Activated naive CD4-positive, alpha-beta T cell treated with anti-CD3 and anti-CD28 coated beads, Interleukin-2, amount 10 ng/mL, durations not matched to agents 7 days and 5 days (primary cell): ENCODE data around the gene PAK2.

Experiments used
- CTCF ChIA-PET: fragments of 350-600 bp; sonication (Branson Sonifier 250); formaldehyde crosslinking; loops from one replicate; lab custom pipeline; 2021; ENCODE audit warnings: antibody characterized with exemption; lab: Charles Lee
- DNase-seq: peaks from one replicate; pipeline ENCODE4 v3.0.0-alpha.2; 2020
- H3K27ac Mint-ChIP-seq: one replicate; pipeline ENCODE4 v1.8.0; 2021; ENCODE audit warnings: mild to moderate bottlenecking, moderate library complexity, mixed read lengths
- H3K27me3 Mint-ChIP-seq: one replicate; pipeline ENCODE4 v1.8.0; 2021; ENCODE audit warnings: mild to moderate bottlenecking, mixed read lengths
- H3K36me3 Mint-ChIP-seq: one replicate; pipeline ENCODE4 v1.8.0; 2021; ENCODE audit warnings: mixed read lengths
- H3K4me1 Mint-ChIP-seq: one replicate; pipeline ENCODE4 v1.8.0; 2021; ENCODE audit warnings: mixed read lengths
- H3K4me3 Mint-ChIP-seq: one replicate; pipeline ENCODE4 v1.8.0; 2021; ENCODE audit warnings: mild to moderate bottlenecking, moderate library complexity, mixed read lengths
- H3K9me3 Mint-ChIP-seq: one replicate; pipeline ENCODE4 v1.8.0; 2021; ENCODE audit warnings: mixed read lengths

Gene PAK2

DNA sequence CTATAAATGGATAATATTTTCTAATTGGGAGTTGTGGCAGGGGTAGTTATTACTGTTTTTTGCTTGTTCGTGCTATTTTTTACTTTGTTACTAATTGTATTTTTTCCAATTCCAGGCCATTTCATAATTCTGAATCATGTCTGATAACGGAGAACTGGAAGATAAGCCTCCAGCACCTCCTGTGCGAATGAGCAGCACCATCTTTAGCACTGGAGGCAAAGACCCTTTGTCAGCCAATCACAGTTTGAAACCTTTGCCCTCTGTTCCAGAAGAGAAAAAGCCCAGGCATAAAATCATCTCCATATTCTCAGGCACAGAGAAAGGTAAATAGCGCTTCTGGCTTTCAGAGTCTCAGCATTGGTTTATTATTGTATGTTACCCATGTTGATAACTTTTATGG, 42.9 kb downstream of the PAK2 start:
- Mint-ChIP-seq H3K27ac (no peak overlapping the region), H3K4me1 (no peaks in the 10 kb centered on the region), H3K36me3 (peaks cover 68% of the 10 kb centered on the region), H3K4me3 (no peak overlapping the region), H3K27me3 (no peaks in the 10 kb centered on the region), H3K9me3 (peaks cover 11% of the 10 kb centered on the region)
- CTCF ChIA-PET: no interaction called here
- DNase-seq: no peak

DNA sequence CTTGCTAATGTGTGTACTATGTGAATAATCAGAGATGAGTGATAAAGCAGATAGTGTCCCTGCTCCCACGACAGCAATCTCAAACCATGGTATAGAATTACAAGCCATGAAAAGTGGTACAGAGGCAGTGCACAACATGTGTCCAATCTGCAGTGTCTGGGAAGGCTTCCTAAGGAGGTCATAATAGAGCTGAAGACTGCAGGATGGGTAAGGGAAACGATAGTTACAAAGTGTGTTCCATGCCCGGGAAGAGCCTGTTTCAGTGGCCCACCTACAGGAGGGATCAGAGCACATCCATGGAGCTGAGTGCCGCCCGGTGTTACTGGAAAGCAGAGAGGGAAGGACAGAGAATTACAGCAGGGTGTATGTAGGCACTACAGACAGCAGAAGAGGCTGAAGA, 48.9 kb downstream of the PAK2 start:
- Mint-ChIP-seq H3K4me3 (no peak overlapping the region), H3K36me3 (peaks cover 70% of the 10 kb centered on the region), H3K9me3 (peaks cover 28% of the 10 kb centered on the region), H3K27me3 (no peaks in the 10 kb centered on the region), H3K27ac (no peak overlapping the region), H3K4me1 (no peaks in the 10 kb centered on the region)
- no peak for DNase-seq
- CTCF ChIA-PET: interaction anchor here (0.9 kb wide), 1 partner anchor 8 kb away, joined by 3 read pairs; no protein-coding TSS in a partner anchor

DNA sequence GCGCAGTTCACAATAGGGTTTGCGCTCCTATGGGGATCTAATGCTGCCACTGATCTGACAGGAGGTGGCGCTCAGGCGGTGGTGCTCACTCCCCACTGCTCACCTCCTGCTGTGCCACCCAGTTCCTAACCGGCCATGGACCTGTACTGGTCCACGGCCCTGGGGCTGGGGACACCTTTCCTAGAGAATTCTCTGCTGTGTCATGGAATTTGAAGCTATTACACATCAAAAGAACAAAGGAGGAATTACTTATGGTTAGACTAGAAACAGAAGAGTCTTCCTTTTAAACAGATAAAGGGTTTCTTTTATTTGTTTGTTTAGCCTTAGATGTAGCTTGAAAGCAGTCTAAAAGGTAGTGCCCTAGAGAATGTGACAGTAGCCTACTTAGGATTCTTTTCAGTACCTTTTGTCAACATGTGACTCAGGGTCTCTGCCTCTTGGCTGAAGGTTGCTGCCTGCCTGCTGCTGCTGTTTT, 50.3 kb downstream of the PAK2 start:
- no peak overlapping the region for H3K4me3 Mint-ChIP-seq
- no peak overlapping the region for H3K27ac Mint-ChIP-seq
- DNase-seq: no peak
- CTCF ChIA-PET: no interaction called here
- H3K27me3 Mint-ChIP-seq: no peaks in the 10 kb centered on the region
- no peaks in the 10 kb centered on the region for H3K4me1 Mint-ChIP-seq
- H3K9me3 Mint-ChIP-seq: peaks cover 33% of the 10 kb centered on the region
- peaks cover 77% of the 10 kb centered on the region for H3K36me3 Mint-ChIP-seq

DNA sequence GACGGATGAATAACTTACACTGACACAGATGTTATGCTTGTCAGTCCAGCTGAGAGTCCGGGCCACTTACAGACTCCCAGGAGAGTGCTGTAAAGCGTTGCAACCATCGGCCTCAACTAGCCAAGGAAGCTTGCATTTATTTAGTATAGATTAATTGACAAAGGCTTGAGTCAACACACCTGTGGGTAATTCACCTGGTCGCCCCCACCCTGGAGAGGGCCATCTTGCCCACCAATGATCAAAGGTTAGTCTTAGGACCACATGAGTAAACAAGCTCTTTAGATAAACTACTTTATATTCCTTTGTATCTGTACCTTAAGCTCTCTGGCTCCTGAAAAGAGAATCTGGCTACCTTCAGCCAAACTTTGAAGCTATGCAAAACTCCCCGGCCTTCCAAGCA, 51.0 kb downstream of the PAK2 start:
- H3K27me3 Mint-ChIP-seq: no peaks in the 10 kb centered on the region
- H3K27ac Mint-ChIP-seq: no peak overlapping the region
- no peaks in the 10 kb centered on the region for H3K4me1 Mint-ChIP-seq
- DNase-seq: no peak
- peaks cover 35% of the 10 kb centered on the region for H3K9me3 Mint-ChIP-seq
- H3K36me3 Mint-ChIP-seq: peaks cover 74% of the 10 kb centered on the region
- CTCF ChIA-PET: no interaction called here
- no peak overlapping the region for H3K4me3 Mint-ChIP-seq

DNA sequence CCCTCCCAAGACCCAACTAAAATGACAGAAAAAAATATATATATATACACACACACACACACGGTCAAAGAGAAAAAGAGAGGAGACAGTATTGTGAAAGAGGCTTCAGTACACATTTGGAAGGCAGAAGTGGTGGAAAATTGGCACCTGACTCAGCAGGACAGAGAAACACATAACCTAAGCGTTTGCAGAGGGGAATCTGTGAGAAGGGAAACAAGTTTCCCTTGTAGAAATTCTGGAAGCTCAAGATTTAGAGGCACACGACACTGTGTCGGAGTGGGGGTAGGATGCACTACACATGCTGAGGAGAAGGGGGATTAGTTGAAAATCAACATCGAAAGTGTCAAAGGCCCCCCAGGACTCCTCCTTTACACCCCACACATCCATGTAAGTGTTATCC, 53.1 kb downstream of the PAK2 start:
- Mint-ChIP-seq H3K4me3 (no peak overlapping the region), H3K9me3 (peaks cover 36% of the 10 kb centered on the region), H3K27me3 (no peaks in the 10 kb centered on the region), H3K36me3 (peaks cover 62% of the 10 kb centered on the region), H3K4me1 (no peaks in the 10 kb centered on the region), H3K27ac (no peak overlapping the region)
- CTCF ChIA-PET: no interaction called here
- DNase-seq: no peak

DNA sequence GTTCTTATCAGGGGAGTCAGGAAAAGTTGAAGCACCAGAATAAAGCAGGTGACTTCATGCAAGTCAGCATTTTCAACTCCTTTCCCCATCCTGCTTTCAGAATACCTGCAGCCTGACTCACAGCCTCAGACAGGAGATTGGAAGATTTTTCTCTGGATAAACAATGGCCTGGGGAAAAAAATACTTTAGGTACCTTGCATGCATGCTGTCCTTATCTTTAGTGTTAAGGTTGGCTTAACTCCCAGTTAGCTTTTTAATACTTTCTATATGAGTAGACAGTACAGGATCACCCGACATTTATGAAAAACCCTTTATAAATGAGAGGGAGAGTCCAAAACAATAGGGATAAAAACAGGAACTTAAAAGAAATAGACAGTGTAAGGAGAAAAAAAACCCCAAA, 53.6 kb downstream of the PAK2 start:
- CTCF ChIA-PET: no interaction called here
- Mint-ChIP-seq H3K36me3 (peaks cover 60% of the 10 kb centered on the region), H3K9me3 (peaks cover 36% of the 10 kb centered on the region), H3K27ac (no peak overlapping the region), H3K4me1 (no peaks in the 10 kb centered on the region), H3K27me3 (no peaks in the 10 kb centered on the region), H3K4me3 (no peak overlapping the region)
- DNase-seq: no peak

DNA sequence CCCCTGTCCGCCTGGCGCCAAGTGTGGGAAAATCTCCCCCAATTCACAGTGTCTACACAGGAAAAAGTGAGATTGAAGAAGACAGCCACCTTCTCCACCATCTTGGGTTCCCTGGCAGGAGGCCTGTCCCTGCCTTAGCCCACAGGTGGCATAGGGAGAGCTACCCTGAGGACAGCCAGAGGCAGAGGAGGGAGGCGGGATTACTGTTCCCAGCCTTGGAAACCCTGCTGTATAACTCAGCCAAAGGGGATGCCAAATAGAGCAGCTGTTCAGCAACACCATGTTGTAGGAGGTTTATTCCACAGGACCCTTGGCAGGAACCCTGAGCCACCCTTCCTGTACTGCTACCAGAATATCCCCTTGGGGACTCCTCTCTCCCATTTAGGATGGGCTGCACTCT, 54.8 kb downstream of the PAK2 start:
- H3K36me3 Mint-ChIP-seq: peaks cover 56% of the 10 kb centered on the region
- no peak overlapping the region for H3K4me3 Mint-ChIP-seq
- CTCF ChIA-PET: no interaction called here
- no peak for DNase-seq
- no peak overlapping the region for H3K27ac Mint-ChIP-seq
- no peaks in the 10 kb centered on the region for H3K27me3 Mint-ChIP-seq
- no peaks in the 10 kb centered on the region for H3K4me1 Mint-ChIP-seq
- H3K9me3 Mint-ChIP-seq: peaks cover 33% of the 10 kb centered on the region

DNA sequence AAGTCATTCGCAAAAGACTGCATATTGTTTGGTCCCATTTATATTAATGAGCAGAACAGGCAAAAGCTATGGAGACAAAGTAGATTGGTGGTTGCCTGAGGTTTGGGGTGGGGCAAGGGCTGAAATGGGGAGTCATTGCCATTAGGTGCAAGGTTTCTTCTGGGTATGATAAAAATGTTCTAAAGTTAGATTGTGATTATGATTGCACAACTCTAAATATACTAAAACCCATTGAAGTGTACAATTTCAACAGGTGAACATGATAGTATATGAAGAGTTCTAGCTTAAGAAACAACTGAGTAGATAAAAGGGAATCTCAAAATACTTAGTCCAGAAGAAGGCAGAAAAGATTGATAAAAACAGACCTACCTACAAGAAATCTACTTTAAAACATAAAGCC, 56.7 kb downstream of the PAK2 start:
- CTCF ChIA-PET: interaction anchor here (0.9 kb wide), 1 partner anchor 8 kb away, joined by 3 read pairs; no protein-coding TSS in a partner anchor
- Mint-ChIP-seq H3K4me1 (no peaks in the 10 kb centered on the region), H3K36me3 (peaks cover 44% of the 10 kb centered on the region)

DNA sequence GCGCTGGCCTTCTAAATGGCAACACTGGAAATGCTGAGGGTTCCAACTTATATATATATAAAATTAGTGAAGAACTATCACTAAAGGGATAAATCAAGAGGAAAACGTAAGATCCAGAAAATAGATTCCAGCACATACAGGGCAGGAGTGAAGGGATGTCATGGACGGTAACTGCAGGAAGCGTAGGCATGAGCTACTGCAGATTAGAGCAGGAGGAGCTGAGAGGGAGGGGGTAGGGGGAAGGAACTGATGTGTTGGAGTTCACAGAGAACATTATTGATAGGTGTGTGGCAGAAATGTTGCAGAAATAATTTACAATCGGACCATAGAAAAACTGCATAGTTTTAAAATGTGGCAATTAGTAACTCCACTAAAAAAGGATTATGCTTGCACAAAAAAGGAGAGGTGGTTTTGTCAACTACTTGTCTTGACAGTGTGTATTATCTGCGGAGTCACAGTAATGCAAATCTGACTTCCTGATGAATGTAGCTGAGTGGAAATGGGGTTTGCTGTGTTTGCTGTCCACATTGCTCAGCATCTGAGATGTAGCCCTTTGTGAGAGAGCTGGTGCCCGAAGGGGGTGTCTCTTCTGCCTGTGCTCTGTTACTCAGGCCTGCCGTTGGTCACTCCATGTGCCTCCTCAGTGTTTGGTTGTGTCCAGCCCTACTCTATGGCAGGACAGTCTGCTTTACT, 61.2 kb downstream of the PAK2 start:
- H3K27me3 Mint-ChIP-seq: no peaks in the 10 kb centered on the region
- DNase-seq: no peak
- no peaks in the 10 kb centered on the region for H3K9me3 Mint-ChIP-seq
- H3K4me3 Mint-ChIP-seq: no peak overlapping the region
- H3K36me3 Mint-ChIP-seq: peaks cover 30% of the 10 kb centered on the region
- no peak overlapping the region for H3K27ac Mint-ChIP-seq
- H3K4me1 Mint-ChIP-seq: peaks cover 15% of the 10 kb centered on the region
- CTCF ChIA-PET: no interaction called here

More for the DNA sequence above, 56.7 kb downstream of the PAK2 start:
- no peaks in the 10 kb centered on the region for H3K27me3 Mint-ChIP-seq
- H3K4me3 Mint-ChIP-seq: no peak overlapping the region
- H3K27ac Mint-ChIP-seq: no peak overlapping the region
- H3K9me3 Mint-ChIP-seq: peaks cover 21% of the 10 kb centered on the region
- DNase-seq: no peak

DNA sequence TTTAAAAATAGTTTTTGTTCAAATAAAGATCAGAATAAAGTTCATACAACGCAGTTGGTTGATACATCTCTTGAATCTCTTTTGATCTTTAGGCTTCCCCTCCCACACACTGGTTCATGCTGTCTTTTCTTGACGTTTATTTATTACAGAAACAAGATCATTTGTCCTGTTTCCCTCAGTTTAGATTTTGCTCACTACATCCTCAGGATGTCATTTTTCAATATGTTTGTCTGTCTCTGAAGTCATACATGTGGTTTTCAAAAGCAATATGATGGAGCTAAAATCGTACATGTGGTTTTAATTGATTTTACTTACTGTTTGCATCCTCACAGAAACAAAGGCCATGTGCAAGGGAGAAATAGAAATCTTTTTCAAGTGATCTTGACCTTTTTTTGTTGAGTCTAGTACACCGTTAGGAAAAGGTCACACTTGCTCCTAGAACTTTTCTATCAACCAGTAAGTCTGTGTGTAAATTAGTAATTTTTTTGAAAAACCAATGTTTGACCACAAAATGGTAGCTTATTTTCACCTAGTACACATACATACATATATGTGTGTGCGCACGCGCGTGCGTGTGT, 64.3 kb downstream of the PAK2 start:
- Mint-ChIP-seq H3K4me3 (no peak overlapping the region), H3K27ac (no peak overlapping the region), H3K4me1 (peaks cover 15% of the 10 kb centered on the region), H3K27me3 (no peaks in the 10 kb centered on the region), H3K9me3 (no peaks in the 10 kb centered on the region), H3K36me3 (peaks cover 53% of the 10 kb centered on the region)
- CTCF ChIA-PET: interaction anchor here (0.8 to 1.2 kb wide), 2 partner anchors 192 to 194 kb away, joined by 3 read pairs; no protein-coding TSS in a partner anchor
- no peak for DNase-seq

DNA sequence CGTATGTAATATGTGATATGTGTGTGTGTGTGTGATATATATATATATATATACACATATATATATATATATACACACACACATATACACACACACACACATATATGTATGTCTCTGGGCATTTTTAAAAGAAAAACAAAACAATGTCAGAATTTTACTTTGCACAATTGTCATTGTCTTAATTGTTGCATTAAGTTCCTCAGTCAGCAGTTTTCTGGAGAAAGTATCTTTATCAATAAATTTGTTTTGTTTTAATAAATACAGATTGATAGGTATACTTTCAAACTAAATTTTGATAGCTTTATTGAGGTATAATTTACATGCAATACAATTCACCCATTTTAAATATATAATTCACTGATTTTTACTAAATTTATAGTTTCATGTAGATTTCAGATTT, 65.1 kb downstream of the PAK2 start:
- DNase-seq: no peak
- CTCF ChIA-PET: interaction anchor here (1.2 kb wide), 1 partner anchor 195 kb away, joined by 3 read pairs; no protein-coding TSS in a partner anchor
- Mint-ChIP-seq H3K4me3 (no peak overlapping the region), H3K27me3 (no peaks in the 10 kb centered on the region), H3K9me3 (no peaks in the 10 kb centered on the region), H3K36me3 (peaks cover 54% of the 10 kb centered on the region), H3K27ac (no peak overlapping the region), H3K4me1 (peaks cover 15% of the 10 kb centered on the region)

DNA sequence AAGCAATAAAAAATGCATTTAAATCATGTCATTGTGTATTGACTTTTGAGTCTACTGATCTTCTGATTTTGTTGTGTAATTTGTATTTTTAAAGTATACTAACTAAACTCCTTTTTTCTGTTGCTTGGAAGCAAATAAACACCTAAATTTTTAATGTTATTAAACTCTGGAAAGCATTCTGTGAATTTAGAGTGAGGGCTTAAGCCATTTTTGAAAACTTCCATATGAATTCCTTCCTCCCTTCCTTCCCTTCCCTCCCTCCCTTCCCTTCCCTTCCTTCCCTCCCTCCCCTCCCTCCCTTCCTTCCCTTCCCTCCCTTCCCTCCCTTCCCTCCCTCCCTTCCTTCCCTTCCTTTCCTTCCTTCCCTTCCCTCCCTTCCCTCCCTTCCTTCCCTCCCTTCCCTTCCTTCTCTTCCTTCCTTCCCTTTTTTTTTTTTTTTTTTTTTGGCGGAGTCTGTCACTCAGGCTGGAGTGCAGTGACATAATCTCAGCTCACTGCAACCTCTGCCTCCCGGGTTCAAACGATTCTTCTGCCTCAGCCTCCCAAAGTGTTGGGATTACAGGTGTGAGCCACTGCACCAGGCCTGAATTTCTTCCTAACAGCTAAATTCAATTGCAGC, 71.4 kb downstream of the PAK2 start:
- CTCF ChIA-PET: no interaction called here
- Mint-ChIP-seq H3K4me3 (no peak overlapping the region), H3K4me1 (no peaks in the 10 kb centered on the region), H3K27ac (no peak overlapping the region), H3K27me3 (no peaks in the 10 kb centered on the region), H3K36me3 (peaks cover 60% of the 10 kb centered on the region), H3K9me3 (no peaks in the 10 kb centered on the region)
- DNase-seq: no peak

DNA sequence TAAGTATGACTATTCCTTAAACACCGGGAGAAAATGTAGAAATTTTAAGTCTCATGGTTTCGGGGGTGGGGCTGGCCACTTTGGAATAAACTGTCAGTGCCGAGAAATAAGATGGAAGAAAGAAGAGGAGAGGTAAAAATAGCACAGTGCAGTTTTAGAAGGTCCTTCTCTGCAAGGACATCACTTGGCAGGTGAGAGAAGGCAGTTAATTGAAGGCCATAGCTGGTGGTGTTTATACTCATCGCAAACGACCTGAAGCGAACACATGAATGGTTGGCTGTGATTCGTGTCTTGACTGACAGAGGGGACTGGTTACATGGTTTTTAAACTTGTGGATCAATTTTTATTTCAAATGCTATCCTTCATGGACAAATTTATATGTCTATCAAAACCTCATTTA, 73.2 kb downstream of the PAK2 start:
- Mint-ChIP-seq H3K4me1 (no peaks in the 10 kb centered on the region), H3K4me3 (no peak overlapping the region), H3K27me3 (no peaks in the 10 kb centered on the region), H3K27ac (no peak overlapping the region), H3K9me3 (no peaks in the 10 kb centered on the region), H3K36me3 (peaks cover 49% of the 10 kb centered on the region)
- CTCF ChIA-PET: no interaction called here
- no peak for DNase-seq

DNA sequence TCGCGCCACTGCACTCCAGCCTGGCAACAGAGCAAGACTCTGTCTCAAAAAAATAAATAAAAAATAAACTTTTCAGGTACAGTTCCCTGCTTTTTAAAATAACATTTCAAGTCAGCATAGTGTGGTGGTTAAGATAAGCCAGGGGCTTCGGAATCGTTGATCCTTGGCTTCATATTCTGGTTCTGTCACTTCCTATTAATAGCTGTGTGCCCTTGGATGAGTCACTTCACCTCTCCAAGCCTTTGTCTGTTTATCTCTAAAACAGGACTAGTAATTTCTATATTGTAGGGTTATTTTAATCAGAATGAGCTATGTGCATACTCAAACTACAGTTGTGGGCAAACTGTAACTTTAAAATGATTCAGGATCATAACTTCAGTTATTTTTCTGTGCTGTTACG, 74.2 kb downstream of the PAK2 start:
- H3K27ac Mint-ChIP-seq: no peak overlapping the region
- no peak overlapping the region for H3K4me3 Mint-ChIP-seq
- CTCF ChIA-PET: no interaction called here
- no peaks in the 10 kb centered on the region for H3K27me3 Mint-ChIP-seq
- H3K36me3 Mint-ChIP-seq: peaks cover 47% of the 10 kb centered on the region
- no peak for DNase-seq
- H3K4me1 Mint-ChIP-seq: no peaks in the 10 kb centered on the region
- no peaks in the 10 kb centered on the region for H3K9me3 Mint-ChIP-seq
